SKM-1 (cell line): Measurements from ENCODE around the gene PHYH.
"Not testable (repeated sequence)": the region's sequence is repeated elsewhere in the genome, so short reads cannot be mapped to it uniquely, and the experiment has no call there.

Experiments used
- DNase-seq: peaks from one replicate; lab custom pipeline; 2025; ENCODE audit not compliant: unreplicated experiment; lab: John Stamatoyannopoulos, UW

Gene PHYH

GRCh38 chr10:13321576-13321975 lies 21.7 kb upstream of the PHYH start:
- DNase-seq, result no peak

- no peak for DNase-seq
Measured at GRCh38 chr10:13319166-13319565, 19.3 kb upstream of the PHYH start.

- no peak for DNase-seq
Measured at GRCh38 chr10:13317474-13317873, 17.6 kb upstream of the PHYH start.

- no peak for DNase-seq
Measured at GRCh38 chr10:13316635-13317311, 16.9 kb upstream of the PHYH start.

GRCh38 chr10:13315361-13315760 lies 15.5 kb upstream of the PHYH start:
- no peak for DNase-seq

GRCh38 chr10:13311177-13311575 lies 11.3 kb upstream of the PHYH start:
- DNase-seq, result no peak

GRCh38 chr10:13310518-13311176 lies 10.8 kb upstream of the PHYH start:
- no peak for DNase-seq

- DNase-seq, result no peak
Measured at GRCh38 chr10:13309792-13310191, 9.9 kb upstream of the PHYH start.

- no peak for DNase-seq
Measured at GRCh38 chr10:13308096-13308495, 8.2 kb upstream of the PHYH start.

- no peak for DNase-seq
Measured at GRCh38 chr10:13306103-13306502, 6.2 kb upstream of the PHYH start.

GRCh38 chr10:13302821-13303555 lies 3.1 kb upstream of the PHYH start:
- no peak for DNase-seq

- no peak for DNase-seq
Measured at GRCh38 chr10:13298748-13299436, 972 bp downstream of the PHYH start.

GRCh38 chr10:13296476-13296875 lies 3.4 kb downstream of the PHYH start:
- DNase-seq, result no peak

GRCh38 chr10:13294784-13295183 lies 5.1 kb downstream of the PHYH start:
- DNase-seq, result no peak

- DNase-seq, result no peak
Measured at GRCh38 chr10:13291821-13292773, 7.8 kb downstream of the PHYH start.

GRCh38 chr10:13291061-13291460 lies 8.8 kb downstream of the PHYH start:
- no peak for DNase-seq

- no peak for DNase-seq
Measured at GRCh38 chr10:13284050-13284449, 15.8 kb downstream of the PHYH start.

- not testable (repeated sequence) for DNase-seq
Measured at GRCh38 chr10:13282348-13282747, 17.5 kb downstream of the PHYH start.

GRCh38 chr10:13276749-13277365 lies 23.0 kb downstream of the PHYH start:
- no peak for DNase-seq

GRCh38 chr10:13276146-13276545 lies 23.7 kb downstream of the PHYH start:
- not testable (repeated sequence) for DNase-seq
